ENCODE data around the gene PMEPA1.

Gene PMEPA1

GRCh38 chr20:57735831-57736737 is 26.3 kb upstream of the PMEPA1 start:
- DNase-seq: no peak

GRCh38 chr20:57734754-57735153 is 24.9 kb upstream of the PMEPA1 start:
- DNase-seq: no peak

GRCh38 chr20:57732226-57732625 is 22.4 kb upstream of the PMEPA1 start:
- DNase-seq: no peak

- no peak for DNase-seq
These were observed 18.9 kb upstream of the PMEPA1 start for GRCh38 chr20:57728762-57729161.

- DNase-seq: no peak
These were observed 18.0 kb upstream of the PMEPA1 start for GRCh38 chr20:57727863-57728262.

- no peak for DNase-seq
These were observed 15.8 kb upstream of the PMEPA1 start for GRCh38 chr20:57725636-57726035.

GRCh38 chr20:57724610-57725405 is 15.0 kb upstream of the PMEPA1 start:
- no peak for DNase-seq

GRCh38 chr20:57723816-57724215 is 14.0 kb upstream of the PMEPA1 start:
- no peak for DNase-seq

GRCh38 chr20:57719951-57720350 is 10.1 kb upstream of the PMEPA1 start:
- no peak for DNase-seq

- peak; percentile 95 to 96 for DNase-seq
These were observed 8.7 kb upstream of the PMEPA1 start for GRCh38 chr20:57718490-57719009.

- no peak for DNase-seq
These were observed 8.0 kb upstream of the PMEPA1 start for GRCh38 chr20:57717797-57718196.

GRCh38 chr20:57716901-57717300 is 7.1 kb upstream of the PMEPA1 start:
- DNase-seq: no peak

- DNase-seq: no peak
These were observed 6.4 kb upstream of the PMEPA1 start for GRCh38 chr20:57716202-57716601.

GRCh38 chr20:57715268-57715904 is 5.6 kb upstream of the PMEPA1 start:
- DNase-seq: no peak

GRCh38 chr20:57714409-57715267 is 4.8 kb upstream of the PMEPA1 start:
- DNase-seq: no peak

GRCh38 chr20:57713951-57714350 is 4.1 kb upstream of the PMEPA1 start:
- no peak for DNase-seq

- DNase-seq: no peak
These were observed 3.7 kb upstream of the PMEPA1 start for GRCh38 chr20:57713505-57713903.

GRCh38 chr20:57712851-57713504 is 3.2 kb upstream of the PMEPA1 start:
- DNase-seq: no peak

GRCh38 chr20:57712341-57712740 is 2.5 kb upstream of the PMEPA1 start:
- DNase-seq: no peak

- DNase-seq: no peak
These were observed 2.0 kb upstream of the PMEPA1 start for GRCh38 chr20:57711826-57712225.

GRCh38 chr20:57711311-57711712 is 1.5 kb upstream of the PMEPA1 start:
- DNase-seq: no peak

GRCh38 chr20:57710841-57711240 is 1.0 kb upstream of the PMEPA1 start:
- DNase-seq: no peak
